ENCODE results near the gene AMIGO2.

AMIGO2 gene

DNA sequence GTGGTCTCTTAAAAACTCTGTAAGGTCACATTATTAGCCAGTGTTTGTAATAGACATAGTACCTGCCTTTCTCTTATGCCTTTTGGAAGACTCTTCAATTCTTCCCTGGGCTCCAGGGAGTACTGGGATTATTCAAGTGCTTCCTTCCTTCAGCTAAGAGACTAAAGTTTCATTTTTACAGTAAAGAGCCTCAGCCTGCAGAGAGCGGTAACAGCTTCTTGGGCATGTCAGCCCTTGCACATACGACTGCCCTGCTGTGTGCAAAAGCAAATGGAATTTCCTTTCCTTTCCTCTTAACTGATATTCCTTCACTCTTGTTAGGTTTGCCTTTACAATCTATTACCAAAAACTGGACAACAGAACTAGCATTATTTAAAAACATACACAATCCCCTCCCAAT, 32.9 kb upstream of the AMIGO2 start:
- no peaks in the 10 kb centered on the region for H3K4me1 ChIP-seq (ENCODE audit: control insufficient read depth, insufficient read depth, low read length)
- no peak for TF ChIP-seq OVOL3 (tag by site-specific recombination; IDR thresholded peaks at IDR 0.05)
- no peak for TF ChIP-seq HOXA7 (CRISPR knock-in tag; IDR thresholded peaks at IDR 0.05; ENCODE audit: borderline replicate concordance)
- no peak for TF ChIP-seq SCRT1 (tag by site-specific recombination; IDR thresholded peaks at IDR 0.05; ENCODE audit: borderline replicate concordance)
- TF ChIP-seq, protein P1, sequence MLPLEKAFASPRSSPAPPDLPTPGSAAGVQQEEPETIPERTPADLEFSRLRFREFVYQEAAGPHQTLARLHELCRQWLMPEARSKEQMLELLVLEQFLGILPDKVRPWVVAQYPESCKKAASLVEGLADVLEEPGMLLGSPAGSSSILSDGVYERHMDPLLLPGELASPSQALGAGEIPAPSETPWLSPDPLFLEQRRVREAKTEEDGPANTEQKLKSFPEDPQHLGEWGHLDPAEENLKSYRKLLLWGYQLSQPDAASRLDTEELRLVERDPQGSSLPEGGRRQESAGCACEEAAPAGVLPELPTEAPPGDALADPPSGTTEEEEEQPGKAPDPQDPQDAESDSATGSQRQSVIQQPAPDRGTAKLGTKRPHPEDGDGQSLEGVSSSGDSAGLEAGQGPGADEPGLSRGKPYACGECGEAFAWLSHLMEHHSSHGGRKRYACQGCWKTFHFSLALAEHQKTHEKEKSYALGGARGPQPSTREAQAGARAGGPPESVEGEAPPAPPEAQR (tag by site-specific recombination; IDR thresholded peaks at IDR 0.05): no peak
- TF ChIP-seq ZNF501 (tag by site-specific recombination; IDR thresholded peaks at IDR 0.05): no peak
- TF ChIP-seq YY1 (tag by site-specific recombination; IDR thresholded peaks at IDR 0.05): no peak
- TF ChIP-seq ZNF843 (tag by site-specific recombination; IDR thresholded peaks at IDR 0.05): no peak
- no peak for TF ChIP-seq SALL2 (tag by site-specific recombination; IDR thresholded peaks at IDR 0.05; ENCODE audit: borderline replicate concordance)
- TF ChIP-seq, protein P2, sequence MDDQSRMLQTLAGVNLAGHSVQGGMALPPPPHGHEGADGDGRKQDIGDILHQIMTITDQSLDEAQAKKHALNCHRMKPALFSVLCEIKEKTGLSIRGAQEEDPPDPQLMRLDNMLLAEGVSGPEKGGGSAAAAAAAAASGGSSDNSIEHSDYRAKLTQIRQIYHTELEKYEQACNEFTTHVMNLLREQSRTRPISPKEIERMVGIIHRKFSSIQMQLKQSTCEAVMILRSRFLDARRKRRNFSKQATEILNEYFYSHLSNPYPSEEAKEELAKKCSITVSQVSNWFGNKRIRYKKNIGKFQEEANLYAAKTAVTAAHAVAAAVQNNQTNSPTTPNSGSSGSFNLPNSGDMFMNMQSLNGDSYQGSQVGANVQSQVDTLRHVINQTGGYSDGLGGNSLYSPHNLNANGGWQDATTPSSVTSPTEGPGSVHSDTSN (CRISPR knock-in tag; IDR thresholded peaks at IDR 0.05): no peak
- TF ChIP-seq, protein P3, sequence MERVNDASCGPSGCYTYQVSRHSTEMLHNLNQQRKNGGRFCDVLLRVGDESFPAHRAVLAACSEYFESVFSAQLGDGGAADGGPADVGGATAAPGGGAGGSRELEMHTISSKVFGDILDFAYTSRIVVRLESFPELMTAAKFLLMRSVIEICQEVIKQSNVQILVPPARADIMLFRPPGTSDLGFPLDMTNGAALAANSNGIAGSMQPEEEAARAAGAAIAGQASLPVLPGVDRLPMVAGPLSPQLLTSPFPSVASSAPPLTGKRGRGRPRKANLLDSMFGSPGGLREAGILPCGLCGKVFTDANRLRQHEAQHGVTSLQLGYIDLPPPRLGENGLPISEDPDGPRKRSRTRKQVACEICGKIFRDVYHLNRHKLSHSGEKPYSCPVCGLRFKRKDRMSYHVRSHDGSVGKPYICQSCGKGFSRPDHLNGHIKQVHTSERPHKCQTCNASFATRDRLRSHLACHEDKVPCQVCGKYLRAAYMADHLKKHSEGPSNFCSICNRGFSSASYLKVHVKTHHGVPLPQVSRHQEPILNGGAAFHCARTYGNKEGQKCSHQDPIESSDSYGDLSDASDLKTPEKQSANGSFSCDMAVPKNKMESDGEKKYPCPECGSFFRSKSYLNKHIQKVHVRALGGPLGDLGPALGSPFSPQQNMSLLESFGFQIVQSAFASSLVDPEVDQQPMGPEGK (tag by site-specific recombination; IDR thresholded peaks at IDR 0.05): no peak
- TF ChIP-seq, protein P4, sequence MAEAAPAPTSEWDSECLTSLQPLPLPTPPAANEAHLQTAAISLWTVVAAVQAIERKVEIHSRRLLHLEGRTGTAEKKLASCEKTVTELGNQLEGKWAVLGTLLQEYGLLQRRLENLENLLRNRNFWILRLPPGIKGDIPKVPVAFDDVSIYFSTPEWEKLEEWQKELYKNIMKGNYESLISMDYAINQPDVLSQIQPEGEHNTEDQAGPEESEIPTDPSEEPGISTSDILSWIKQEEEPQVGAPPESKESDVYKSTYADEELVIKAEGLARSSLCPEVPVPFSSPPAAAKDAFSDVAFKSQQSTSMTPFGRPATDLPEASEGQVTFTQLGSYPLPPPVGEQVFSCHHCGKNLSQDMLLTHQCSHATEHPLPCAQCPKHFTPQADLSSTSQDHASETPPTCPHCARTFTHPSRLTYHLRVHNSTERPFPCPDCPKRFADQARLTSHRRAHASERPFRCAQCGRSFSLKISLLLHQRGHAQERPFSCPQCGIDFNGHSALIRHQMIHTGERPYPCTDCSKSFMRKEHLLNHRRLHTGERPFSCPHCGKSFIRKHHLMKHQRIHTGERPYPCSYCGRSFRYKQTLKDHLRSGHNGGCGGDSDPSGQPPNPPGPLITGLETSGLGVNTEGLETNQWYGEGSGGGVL (tag by site-specific recombination; IDR thresholded peaks at IDR 0.05): no peak
- TF ChIP-seq BCL11A (tag by site-specific recombination; IDR thresholded peaks at IDR 0.05; ENCODE audit: low read depth): no peak
- no peak for TF ChIP-seq ZNF202 (tag by site-specific recombination; IDR thresholded peaks at IDR 0.05; ENCODE audit: borderline replicate concordance)
- TF ChIP-seq ZNF311 (tag by site-specific recombination; IDR thresholded peaks at IDR 0.05; ENCODE audit: borderline replicate concordance): no peak
- no peaks in the 10 kb centered on the region for H3K36me3 ChIP-seq (ENCODE audit: control insufficient read depth in 2 of 2, insufficient read depth in 1 of 2, low read length in 2 of 2)
- H3K4me3 ChIP-seq (ENCODE audit: low read depth, low read length): no peak overlapping the region
- POLR2A ChIA-PET: no interaction called here
- CTCF ChIA-PET: interaction anchor here (0.9 kb wide), 1 partner anchor 83 kb away, joined by 3 read pairs; no protein-coding TSS in a partner anchor
- no peaks in the 10 kb centered on the region for H3K9me3 ChIP-seq (ENCODE audit: control insufficient read depth, insufficient read depth, low read depth, low read length)
- H3K27ac ChIP-seq (ENCODE audit: extremely low read depth, low read depth, low read length): no peak overlapping the region

DNA sequence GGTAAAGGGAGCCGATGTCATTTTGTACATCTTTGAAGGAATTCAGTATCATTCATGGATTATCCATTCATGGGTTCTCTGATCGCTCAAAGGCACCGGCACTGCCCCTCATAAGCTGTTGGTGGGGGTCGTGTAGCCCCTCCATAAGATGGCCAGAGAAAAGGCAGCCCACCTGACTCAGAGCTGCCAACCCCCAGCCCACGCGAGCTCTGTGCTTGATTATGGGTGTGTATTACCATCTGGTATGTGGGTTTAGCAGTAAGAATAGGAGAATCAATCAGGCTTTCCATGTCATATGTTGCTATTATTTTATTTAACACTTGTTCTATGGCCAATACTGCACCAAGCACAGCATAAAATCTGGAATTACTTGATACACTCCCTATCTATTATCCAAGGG, 32.1 kb upstream of the AMIGO2 start:
- Histone ChIP-seq H3K27ac (ENCODE audit: extremely low read depth, low read depth, low read length) (no peak overlapping the region), H3K9me3 (ENCODE audit: control insufficient read depth, insufficient read depth, low read depth, low read length) (no peaks in the 10 kb centered on the region), H3K4me3 (ENCODE audit: low read depth, low read length) (no peak overlapping the region), H3K36me3 (ENCODE audit: control insufficient read depth in 2 of 2, insufficient read depth in 1 of 2, low read length in 2 of 2) (no peaks in the 10 kb centered on the region), H3K4me1 (ENCODE audit: control insufficient read depth, insufficient read depth, low read length) (no peaks in the 10 kb centered on the region)
- ChIA-PET POLR2A (no interaction called here), CTCF (no interaction called here)
- TF ChIP-seq ZNF174 (tag by site-specific recombination; IDR thresholded peaks at IDR 0.05) (no peak), ZNF473 (tag by site-specific recombination; IDR thresholded peaks at IDR 0.05) (no peak), RBAK (tag by site-specific recombination; IDR thresholded peaks at IDR 0.05) (no peak), ZNF157 (tag by site-specific recombination; IDR thresholded peaks at IDR 0.05) (no peak), KLF1 (tag by site-specific recombination; IDR thresholded peaks at IDR 0.05) (no peak), ZNF571 (tag by site-specific recombination; IDR thresholded peaks at IDR 0.05) (no peak), ZBTB8A (tag by site-specific recombination; IDR thresholded peaks at IDR 0.05) (no peak), ZNF155 (tag by site-specific recombination; IDR thresholded peaks at IDR 0.05) (no peak), ZNF433 (tag by site-specific recombination; IDR thresholded peaks at IDR 0.05; ENCODE audit: low read depth) (no peak), KLF8 (tag by site-specific recombination; IDR thresholded peaks at IDR 0.05) (no peak), ZNF324 (tag by site-specific recombination; IDR thresholded peaks at IDR 0.05) (no peak)
- TF ChIP-seq, protein P5, sequence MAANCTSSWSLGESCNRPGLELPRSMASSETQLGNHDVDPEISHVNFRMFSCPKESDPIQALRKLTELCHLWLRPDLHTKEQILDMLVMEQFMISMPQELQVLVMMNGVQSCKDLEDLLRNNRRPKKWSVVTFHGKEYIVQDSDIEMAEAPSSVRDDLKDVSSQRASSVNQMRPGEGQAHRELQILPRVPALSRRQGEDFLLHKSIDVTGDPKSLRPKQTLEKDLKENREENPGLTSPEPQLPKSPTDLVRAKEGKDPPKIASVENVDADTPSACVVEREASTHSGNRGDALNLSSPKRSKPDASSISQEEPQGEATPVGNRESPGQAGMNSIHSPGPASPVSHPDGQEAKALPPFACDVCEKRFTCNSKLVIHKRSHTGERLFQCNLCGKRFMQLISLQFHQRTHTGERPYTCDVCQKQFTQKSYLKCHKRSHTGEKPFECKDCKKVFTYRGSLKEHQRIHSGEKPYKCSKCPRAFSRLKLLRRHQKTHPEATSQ (tag by site-specific recombination; IDR thresholded peaks at IDR 0.05): no peak
- TF ChIP-seq, protein P6, sequence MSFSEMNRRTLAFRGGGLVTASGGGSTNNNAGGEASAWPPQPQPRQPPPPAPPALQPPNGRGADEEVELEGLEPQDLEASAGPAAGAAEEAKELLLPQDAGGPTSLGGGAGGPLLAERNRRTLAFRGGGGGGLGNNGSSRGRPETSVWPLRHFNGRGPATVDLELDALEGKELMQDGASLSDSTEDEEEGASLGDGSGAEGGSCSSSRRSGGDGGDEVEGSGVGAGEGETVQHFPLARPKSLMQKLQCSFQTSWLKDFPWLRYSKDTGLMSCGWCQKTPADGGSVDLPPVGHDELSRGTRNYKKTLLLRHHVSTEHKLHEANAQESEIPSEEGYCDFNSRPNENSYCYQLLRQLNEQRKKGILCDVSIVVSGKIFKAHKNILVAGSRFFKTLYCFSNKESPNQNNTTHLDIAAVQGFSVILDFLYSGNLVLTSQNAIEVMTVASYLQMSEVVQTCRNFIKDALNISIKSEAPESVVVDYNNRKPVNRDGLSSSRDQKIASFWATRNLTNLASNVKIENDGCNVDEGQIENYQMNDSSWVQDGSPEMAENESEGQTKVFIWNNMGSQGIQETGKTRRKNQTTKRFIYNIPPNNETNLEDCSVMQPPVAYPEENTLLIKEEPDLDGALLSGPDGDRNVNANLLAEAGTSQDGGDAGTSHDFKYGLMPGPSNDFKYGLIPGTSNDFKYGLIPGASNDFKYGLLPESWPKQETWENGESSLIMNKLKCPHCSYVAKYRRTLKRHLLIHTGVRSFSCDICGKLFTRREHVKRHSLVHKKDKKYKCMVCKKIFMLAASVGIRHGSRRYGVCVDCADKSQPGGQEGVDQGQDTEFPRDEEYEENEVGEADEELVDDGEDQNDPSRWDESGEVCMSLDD (tag by site-specific recombination; IDR thresholded peaks at IDR 0.05): no peak

Measured in HEK293 (cell line).